SH-SY5Y (cell line): ENCODE measurements around the gene ULBP3.

ENCODE experiments used
- GATA2 ChIP-seq: IDR thresholded peaks from 2 replicates; pipeline ENCODE4 v1.6.1; 2011; ENCODE audit warnings: mild to moderate bottlenecking, low read depth, low read length
- GATA3 ChIP-seq: IDR thresholded peaks from 2 replicates; pipeline ENCODE4 v1.6.1; 2011; ENCODE audit warnings: low read depth, mild to moderate bottlenecking, low read length, moderate library complexity

DNA sequence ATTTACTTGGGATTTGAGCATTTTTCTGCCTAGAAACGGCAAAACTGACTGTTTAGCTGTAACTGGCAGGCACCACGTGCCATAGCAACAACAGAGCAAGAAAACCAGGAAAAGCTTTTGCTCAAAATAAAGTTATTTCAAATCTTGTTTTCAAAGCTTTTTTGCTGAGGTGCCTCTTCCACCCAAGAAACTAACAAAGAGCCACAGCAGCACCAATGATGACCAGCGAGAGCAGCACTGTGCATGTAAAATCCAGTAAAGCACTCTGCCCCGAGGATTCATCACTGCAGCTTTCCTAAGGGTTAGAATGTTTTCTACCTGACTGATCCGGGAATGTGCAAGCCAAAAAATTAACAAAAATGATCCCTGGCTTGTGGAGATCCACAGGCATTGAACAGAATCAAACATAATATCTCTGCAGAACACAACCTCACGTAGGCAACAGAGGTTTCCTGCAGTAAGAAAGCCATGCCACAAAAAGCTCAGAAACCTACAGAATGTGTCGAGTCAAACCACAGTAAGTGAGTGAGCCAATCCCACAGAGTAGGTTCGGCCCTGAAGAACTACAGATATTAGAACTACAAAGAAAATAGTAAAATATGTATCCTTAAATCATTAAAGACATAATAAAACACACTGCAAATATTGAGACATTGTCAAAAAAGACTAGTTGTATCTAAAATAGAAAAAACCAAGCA lies 7.4 kb upstream of the ULBP3 start:
- TF ChIP-seq GATA2 (no peak), GATA3 (no peak)
